Effector memory CD8-positive, alpha-beta T cell (primary cell): ENCODE results near the gene TSHZ2.

ENCODE experiments used
- ATAC-seq: fragments of 150-1000 bp; cut with Tn5 transposase; replicated peaks from 2 replicates; pipeline ENCODE4 v1.10.0; 2021; ENCODE audit warnings: mild to moderate bottlenecking, moderate library complexity
- DNase-seq, 3 experiments: peaks; one replicate each; pipeline ENCODE4 v3.0.0; 2021
- H3K27ac Mint-ChIP-seq, 2 donors: one replicate each; pipeline ENCODE4 v1.8.0; 2022; ENCODE audit warnings: mild to moderate bottlenecking in 2 of 2, mixed read lengths in 2 of 2, moderate library complexity in 2 of 2
- H3K27me3 Mint-ChIP-seq, 2 donors: one replicate each; pipeline ENCODE4 v1.8.0; 2022; ENCODE audit warnings: mixed read lengths in 2 of 2
- H3K36me3 Mint-ChIP-seq: one replicate; pipeline ENCODE4 v1.8.0; 2022; ENCODE audit warnings: mild to moderate bottlenecking, moderate library complexity, mixed read lengths; ENCODE audit not compliant: insufficient read depth
- H3K4me1 Mint-ChIP-seq, 2 donors: one replicate each; pipeline ENCODE4 v1.8.0; 2022; ENCODE audit warnings: low read depth in 2 of 2, mixed read lengths in 2 of 2
- H3K4me3 Mint-ChIP-seq, 2 donors: one replicate each; pipeline ENCODE4 v1.8.0; 2022; ENCODE audit warnings: mild to moderate bottlenecking in 2 of 2, mixed read lengths in 2 of 2, moderate library complexity in 2 of 2
- H3K9me3 Mint-ChIP-seq, 2 donors: one replicate each; pipeline ENCODE4 v1.8.0; 2022; ENCODE audit warnings: mixed read lengths in 2 of 2

Gene TSHZ2

DNA sequence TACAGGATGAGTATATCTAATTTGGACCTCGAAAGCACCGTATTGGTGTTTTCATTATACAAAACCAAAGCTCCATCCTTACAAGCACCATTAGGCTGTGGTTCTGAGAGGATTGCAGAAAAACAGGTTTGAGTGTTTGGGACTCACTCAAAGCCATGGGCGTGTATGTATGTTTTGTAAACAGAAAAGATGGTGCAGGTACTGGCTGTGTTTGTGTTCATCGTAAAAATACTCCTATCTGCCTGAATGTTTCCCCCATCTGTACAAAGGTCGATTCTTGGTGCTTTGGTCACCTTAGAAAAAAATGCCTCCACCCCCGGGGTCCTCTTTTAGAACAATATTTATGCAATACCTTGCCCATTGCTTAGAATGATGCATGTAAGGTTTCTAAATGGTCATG is 286.6 kb downstream of the TSHZ2 start:
- Mint-ChIP-seq H3K4me3 (no peak overlapping the region), H3K4me1 (no peaks in the 10 kb centered on the region), H3K36me3 (no peaks in the 10 kb centered on the region), H3K27ac (no peak overlapping the region), H3K27me3 (peaks cover 30 to 43% of the 10 kb centered on the region in 2 donors), H3K9me3 (no peaks in the 10 kb centered on the region)
- no peak for DNase-seq
- ATAC-seq = no peak

DNA sequence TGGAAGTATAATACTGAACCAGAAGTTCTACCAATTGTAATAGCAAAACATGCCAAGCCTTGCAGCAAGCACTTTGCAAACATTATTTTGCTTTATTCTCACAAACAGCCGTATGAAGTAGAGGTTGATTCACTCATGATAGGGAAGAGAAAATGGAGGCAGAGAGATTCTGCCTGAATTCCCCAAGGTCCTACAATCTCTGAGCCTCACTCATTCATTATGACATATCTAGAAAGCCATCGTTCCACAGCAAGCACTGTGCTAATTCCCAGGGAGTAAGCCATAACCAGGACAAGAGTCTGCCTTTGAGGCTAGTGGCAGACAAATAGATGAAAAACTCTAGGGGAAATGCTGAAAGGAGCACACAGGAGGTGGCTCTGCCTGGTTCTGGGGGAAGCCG is 288.0 kb downstream of the TSHZ2 start:
- Mint-ChIP-seq H3K9me3 (no peaks in the 10 kb centered on the region), H3K36me3 (no peaks in the 10 kb centered on the region), H3K27me3 (peaks cover 44 to 55% of the 10 kb centered on the region in 2 donors), H3K27ac (no peak overlapping the region), H3K4me1 (no peaks in the 10 kb centered on the region), H3K4me3 (no peak overlapping the region)
- ATAC-seq (no peak), DNase-seq (no peak)

DNA sequence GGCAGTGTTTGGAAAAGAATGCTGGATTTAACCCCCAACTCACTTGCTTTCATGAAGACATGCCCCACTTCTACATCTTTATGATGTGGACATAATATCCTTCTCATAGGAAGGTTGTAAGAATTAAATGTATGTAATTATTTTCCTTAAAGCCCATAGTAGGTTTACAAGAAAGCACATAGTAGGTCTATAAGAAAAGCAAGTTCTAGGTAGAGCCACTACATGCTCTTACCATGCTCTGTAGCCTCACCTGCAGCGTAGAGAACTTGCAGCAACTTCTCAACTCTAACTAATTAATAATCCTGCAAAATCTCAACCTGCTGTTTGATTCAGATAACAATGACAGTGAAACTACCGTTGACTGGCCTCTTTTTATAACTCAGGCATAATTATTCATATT is 288.4 kb downstream of the TSHZ2 start:
- Mint-ChIP-seq H3K4me1 (no peaks in the 10 kb centered on the region), H3K36me3 (no peaks in the 10 kb centered on the region), H3K27me3 (peaks cover 48 to 55% of the 10 kb centered on the region in 2 donors), H3K27ac (no peak overlapping the region), H3K4me3 (no peak overlapping the region), H3K9me3 (no peaks in the 10 kb centered on the region)
- ATAC-seq (no peak), DNase-seq (no peak)

DNA sequence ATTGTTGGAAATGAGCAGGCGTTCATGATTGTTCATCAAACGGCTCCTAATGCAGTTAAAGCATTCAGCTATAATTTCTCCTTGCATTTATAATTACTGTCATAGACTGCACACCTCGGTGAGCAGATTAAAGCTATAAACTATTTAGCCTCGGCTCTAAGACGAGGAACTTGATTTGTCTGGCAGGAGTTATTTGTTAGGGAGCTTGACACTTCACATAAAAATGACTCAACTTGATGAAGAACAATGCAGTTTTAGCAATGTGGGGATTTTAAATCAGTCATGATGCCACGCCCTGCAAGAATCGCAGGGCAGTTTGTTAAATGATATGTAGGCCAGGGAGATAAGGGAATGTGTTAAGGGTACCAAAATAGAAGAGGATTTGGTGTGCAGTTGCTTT is 290.2 kb downstream of the TSHZ2 start:
- H3K4me1 Mint-ChIP-seq = no peaks in the 10 kb centered on the region
- DNase-seq = no peak
- no peaks in the 10 kb centered on the region for H3K36me3 Mint-ChIP-seq
- H3K4me3 Mint-ChIP-seq = no peak overlapping the region
- H3K27ac Mint-ChIP-seq = no peak overlapping the region
- H3K9me3 Mint-ChIP-seq = no peaks in the 10 kb centered on the region
- no peak for ATAC-seq
- peaks cover 50 to 61% of the 10 kb centered on the region in 2 donors for H3K27me3 Mint-ChIP-seq

DNA sequence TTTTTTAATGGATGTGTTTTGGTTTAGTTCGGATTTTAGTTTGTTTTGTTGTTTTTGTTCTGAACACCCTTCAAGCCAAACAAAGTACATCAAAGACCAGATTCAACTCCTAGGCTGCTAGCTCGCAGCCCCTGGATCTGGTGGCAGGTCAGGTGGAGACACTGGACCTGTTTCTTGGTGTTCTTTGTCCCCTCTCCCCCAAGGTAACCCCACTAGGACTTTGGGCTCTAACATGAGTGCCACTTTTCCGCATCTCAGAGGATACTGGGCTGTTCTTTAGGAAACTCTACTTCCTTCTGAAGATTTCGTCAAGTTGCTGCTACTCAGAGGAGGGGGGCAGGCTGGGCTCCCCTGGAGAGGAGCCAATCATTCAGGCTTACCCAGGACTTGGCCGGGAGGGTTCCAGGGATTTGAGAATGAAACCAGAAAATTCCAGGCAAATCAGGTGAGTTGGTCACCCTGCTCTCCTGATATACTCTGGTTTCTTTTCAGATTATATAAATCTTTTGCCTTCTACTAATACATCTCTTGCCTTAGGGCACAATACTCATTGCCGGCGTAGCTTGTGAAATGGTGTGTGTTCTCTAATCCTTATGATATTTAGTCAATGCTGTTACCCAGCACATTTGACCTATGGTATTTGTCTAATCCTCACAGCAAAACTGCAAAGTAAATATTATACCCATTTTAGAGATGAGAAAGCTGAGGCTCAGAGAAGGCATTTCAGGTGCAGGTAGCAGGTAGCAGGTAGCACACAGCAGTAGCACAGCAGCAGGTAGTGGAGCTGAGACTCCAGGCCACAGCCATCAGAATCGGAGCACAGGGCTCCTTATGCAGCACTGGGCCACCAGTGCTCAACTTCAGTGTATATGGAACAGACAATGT is 291.6 kb downstream of the TSHZ2 start:
- Mint-ChIP-seq H3K4me3 (no peak overlapping the region), H3K4me1 (no peaks in the 10 kb centered on the region), H3K9me3 (no peaks in the 10 kb centered on the region), H3K36me3 (no peaks in the 10 kb centered on the region), H3K27me3 (peaks cover 62 to 68% of the 10 kb centered on the region in 2 donors), H3K27ac (no peak overlapping the region)
- DNase-seq (no peak), ATAC-seq (no peak)

DNA sequence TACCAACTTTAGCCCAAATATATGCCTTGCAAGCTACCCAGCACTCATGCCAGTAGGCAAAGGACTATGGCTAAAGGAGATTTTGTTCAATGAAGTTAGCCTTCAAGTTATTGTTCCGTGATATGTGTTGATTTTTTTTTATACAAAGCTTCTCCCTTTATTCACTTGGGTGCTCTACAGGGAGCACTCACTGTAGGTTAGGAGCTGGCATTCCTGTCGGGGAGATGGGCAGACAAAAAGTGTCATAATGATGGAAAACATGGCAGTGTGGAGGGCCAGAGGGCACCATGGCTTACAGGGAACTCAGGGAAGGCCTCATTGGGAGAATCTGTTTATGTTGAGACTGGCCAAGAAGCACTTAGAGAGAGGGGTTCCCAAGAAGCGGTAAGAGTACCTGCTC is 292.4 kb downstream of the TSHZ2 start:
- H3K27ac Mint-ChIP-seq = no peak overlapping the region

DNA sequence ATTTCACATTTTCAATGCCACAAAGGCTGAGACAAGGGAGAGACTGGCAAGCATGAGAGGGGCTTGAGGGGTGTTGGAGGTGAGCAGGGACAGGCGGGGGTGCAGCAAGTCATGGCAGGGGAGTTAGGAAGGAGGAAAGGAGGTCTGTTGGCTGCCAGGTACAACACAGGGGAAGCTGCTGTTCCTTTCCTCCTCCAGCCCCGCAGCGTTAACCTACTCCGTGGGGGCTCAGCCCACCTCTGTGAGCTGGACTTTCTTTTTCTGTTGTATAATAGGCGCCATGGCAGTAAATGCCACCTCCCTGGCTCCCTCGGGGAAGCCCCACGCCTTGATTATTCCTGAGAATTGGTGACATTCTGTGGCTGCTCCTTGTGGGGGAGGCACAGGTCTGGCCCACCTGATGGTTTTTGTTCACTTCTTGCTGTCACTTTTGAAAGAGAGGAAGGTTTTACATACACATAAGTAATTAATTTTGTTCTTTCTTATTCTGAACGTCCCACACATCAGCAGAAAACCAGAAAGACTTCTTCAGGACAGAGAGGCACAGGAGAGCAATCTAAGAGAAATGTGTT is 293.2 kb downstream of the TSHZ2 start:
- no peak for ATAC-seq
- H3K27me3 Mint-ChIP-seq = peaks cover 56 to 75% of the 10 kb centered on the region in 2 donors
- no peaks in the 10 kb centered on the region for H3K36me3 Mint-ChIP-seq
- no peak for DNase-seq
- H3K9me3 Mint-ChIP-seq = no peaks in the 10 kb centered on the region
- H3K4me3 Mint-ChIP-seq = no peak overlapping the region
- no peaks in the 10 kb centered on the region for H3K4me1 Mint-ChIP-seq
- no peak overlapping the region for H3K27ac Mint-ChIP-seq

More for the DNA sequence above, 292.4 kb downstream of the TSHZ2 start:
- no peaks in the 10 kb centered on the region for H3K4me1 Mint-ChIP-seq
- H3K36me3 Mint-ChIP-seq = no peaks in the 10 kb centered on the region
- H3K4me3 Mint-ChIP-seq = no peak overlapping the region
- no peak for DNase-seq
- H3K27me3 Mint-ChIP-seq = peaks cover 62 to 75% of the 10 kb centered on the region in 2 donors
- H3K9me3 Mint-ChIP-seq = no peaks in the 10 kb centered on the region
- ATAC-seq = no peak

DNA sequence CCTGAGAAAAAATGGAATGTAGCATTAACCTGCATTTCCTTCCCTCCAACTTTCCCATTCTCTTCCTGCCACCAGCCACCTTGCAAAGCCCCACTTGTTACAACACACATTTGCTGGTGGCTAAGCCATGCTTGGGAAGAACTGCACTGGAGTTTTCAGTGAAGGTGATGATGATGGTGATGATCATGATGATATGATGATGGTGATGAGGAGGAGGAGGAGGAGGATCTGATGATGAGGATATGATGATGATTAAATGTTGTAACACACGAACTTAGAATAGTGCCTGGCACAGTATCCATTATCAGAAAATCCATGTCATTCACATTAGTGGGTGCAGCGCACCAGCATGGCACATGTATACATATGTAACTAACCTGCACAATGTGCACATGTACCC is 297.2 kb downstream of the TSHZ2 start:
- Mint-ChIP-seq H3K27ac (no peak overlapping the region), H3K36me3 (no peaks in the 10 kb centered on the region), H3K4me3 (no peak overlapping the region), H3K4me1 (no peaks in the 10 kb centered on the region), H3K9me3 (no peaks in the 10 kb centered on the region), H3K27me3 (peaks cover 64 to 84% of the 10 kb centered on the region in 2 donors)
- ATAC-seq (no peak), DNase-seq (no peak)

DNA sequence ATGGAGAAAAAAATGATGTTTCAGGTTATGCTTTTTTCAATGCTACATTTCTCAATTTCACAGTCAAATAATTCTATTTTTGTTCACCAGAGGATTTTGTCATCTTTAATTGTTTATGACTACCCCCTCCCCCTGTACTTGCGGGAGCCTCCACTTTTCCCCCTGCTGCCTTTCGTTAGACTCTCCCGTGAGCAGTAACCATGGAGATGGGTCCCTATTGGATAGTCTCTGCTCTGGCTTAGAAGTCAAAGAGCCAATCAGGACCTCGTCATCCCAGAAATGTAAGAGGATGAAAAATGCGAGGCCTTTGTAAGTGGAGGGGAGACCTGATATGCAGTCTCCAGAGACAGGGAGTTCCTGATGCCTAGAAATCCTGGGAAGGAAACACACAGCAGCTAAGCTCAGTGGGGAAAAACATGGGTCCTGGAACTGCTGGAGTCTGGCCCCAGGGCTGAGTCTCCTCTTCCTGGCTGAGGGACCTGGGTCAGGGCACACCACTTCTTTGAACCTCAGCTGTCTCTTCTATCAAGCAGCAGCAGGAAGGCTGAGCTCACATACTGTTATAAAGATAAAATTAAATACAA is 298.7 kb downstream of the TSHZ2 start:
- no peak for DNase-seq
- no peaks in the 10 kb centered on the region for H3K9me3 Mint-ChIP-seq
- no peaks in the 10 kb centered on the region for H3K4me1 Mint-ChIP-seq
- no peak overlapping the region for H3K27ac Mint-ChIP-seq
- H3K4me3 Mint-ChIP-seq = no peak overlapping the region
- no peaks in the 10 kb centered on the region for H3K36me3 Mint-ChIP-seq
- no peak for ATAC-seq
- peaks cover 61 to 76% of the 10 kb centered on the region in 2 donors for H3K27me3 Mint-ChIP-seq

DNA sequence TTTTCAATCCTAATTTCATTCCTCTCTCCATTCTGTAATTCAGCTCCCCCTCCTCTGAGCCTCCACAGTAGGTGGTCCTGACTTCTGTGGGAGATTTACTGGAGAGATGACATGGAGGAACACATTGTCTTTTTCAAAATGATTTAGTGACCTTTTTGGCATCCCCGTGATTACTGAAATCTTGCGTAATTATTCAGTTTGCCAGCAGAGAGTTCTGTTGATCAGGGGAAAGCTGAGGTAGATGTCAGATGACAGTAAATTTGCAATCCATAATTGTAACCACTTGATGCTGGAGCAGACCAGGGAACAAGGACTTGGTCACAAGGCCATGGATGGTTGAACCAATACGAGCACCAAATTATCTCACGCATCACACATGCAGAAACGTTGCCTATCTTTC is 302.2 kb downstream of the TSHZ2 start:
- H3K9me3 Mint-ChIP-seq = no peaks in the 10 kb centered on the region
- H3K27me3 Mint-ChIP-seq = peaks cover 41 to 42% of the 10 kb centered on the region in 2 donors
- no peaks in the 10 kb centered on the region for H3K4me1 Mint-ChIP-seq
- H3K36me3 Mint-ChIP-seq = no peaks in the 10 kb centered on the region
- no peak overlapping the region for H3K4me3 Mint-ChIP-seq
- DNase-seq (no peak), ATAC-seq (no peak)
- H3K27ac Mint-ChIP-seq = no peak overlapping the region

DNA sequence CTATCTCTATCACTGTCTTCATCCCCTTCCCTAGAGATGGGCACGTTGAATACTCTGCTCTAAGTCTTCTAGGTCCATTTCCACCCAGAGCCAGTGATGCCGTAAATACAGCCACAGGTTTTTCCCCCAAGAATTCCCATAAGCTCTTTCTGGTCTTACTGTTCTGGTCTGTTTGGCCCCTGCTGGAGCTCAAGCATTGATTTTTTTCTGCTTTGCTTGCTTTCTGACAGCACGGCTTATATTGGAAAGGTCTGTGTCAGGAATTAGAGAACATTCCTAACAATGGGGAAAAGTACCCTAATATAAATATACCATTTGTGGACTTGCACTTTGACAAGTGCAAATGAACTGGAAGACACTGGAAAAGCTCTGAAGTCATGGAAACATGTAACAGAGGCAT is 302.6 kb downstream of the TSHZ2 start:
- H3K27ac Mint-ChIP-seq = no peak overlapping the region
- H3K4me1 Mint-ChIP-seq = no peaks in the 10 kb centered on the region
- no peaks in the 10 kb centered on the region for H3K36me3 Mint-ChIP-seq
- ATAC-seq = no peak
- no peak overlapping the region for H3K4me3 Mint-ChIP-seq
- DNase-seq = no peak
- H3K9me3 Mint-ChIP-seq = no peaks in the 10 kb centered on the region
- peaks cover 40 to 42% of the 10 kb centered on the region in 2 donors for H3K27me3 Mint-ChIP-seq

DNA sequence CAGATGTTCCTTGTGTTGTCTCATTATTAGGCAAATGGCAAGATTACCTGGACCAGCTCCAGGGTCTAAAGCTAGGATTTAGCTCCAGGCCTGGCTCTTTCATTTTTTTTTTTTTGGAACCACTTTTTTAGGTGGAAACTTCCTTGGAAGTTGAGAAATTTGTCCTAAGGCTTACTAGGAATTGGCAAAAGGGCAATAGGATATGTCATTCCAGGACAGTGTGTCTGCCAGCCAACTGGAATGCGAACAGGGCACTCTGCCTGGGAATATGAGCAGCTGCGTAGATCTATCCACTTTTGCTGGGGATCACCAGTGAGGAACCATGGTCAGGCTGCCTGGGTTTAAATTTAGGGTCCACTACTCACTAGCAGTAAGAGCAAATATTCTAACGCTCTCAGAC is 304.0 kb downstream of the TSHZ2 start:
- ATAC-seq = no peak

DNA sequence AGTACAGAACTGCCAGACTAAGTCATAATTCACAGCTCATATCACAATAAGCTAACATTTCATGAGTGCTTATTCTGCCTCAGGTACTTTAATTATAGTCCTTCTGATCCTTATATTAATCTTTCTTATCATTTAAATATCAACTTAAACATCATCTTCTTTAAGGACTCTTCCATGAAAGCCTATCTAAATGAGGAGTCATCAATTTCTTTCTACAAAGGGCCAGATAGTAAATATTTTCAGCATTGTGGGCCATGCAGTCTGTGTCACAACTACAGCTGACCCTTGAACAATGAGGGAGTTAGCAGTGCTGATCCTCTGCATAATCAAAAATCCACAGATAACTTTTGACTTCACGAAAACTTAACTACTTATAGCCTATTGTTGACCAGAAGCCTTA is 306.4 kb downstream of the TSHZ2 start:
- no peak overlapping the region for H3K27ac Mint-ChIP-seq
- H3K36me3 Mint-ChIP-seq = no peaks in the 10 kb centered on the region
- no peak overlapping the region for H3K4me3 Mint-ChIP-seq
- no peak for ATAC-seq
- peaks cover 19 to 31% of the 10 kb centered on the region in 2 donors for H3K27me3 Mint-ChIP-seq
- no peaks in the 10 kb centered on the region for H3K9me3 Mint-ChIP-seq
- no peak for DNase-seq
- no peaks in the 10 kb centered on the region for H3K4me1 Mint-ChIP-seq

More for the DNA sequence above, 304.0 kb downstream of the TSHZ2 start:
- Mint-ChIP-seq H3K4me3 (no peak overlapping the region), H3K9me3 (no peaks in the 10 kb centered on the region), H3K36me3 (no peaks in the 10 kb centered on the region), H3K4me1 (no peaks in the 10 kb centered on the region), H3K27ac (no peak overlapping the region), H3K27me3 (peaks cover 43 to 48% of the 10 kb centered on the region in 2 donors)
- DNase-seq = no peak

DNA sequence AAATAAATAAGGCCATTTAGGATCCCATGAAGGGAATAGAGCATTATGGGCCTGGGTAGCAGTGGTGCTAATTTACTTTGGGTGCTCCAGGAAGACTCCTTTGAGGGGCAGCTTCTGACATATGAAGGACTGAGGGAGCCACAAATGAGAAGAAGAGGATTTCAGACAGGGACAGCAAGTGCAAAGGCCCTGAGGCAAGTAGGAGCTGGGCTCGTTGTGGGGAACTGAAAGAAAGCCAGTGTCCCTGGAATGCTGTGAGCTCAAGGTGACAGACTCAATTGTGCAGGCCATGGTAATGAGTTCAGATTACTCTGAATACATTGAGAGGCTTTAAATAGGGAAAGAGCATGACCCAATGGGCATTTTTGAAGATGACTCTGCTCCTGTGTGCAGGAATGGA is 307.6 kb downstream of the TSHZ2 start:
- peaks cover 21 to 32% of the 10 kb centered on the region in 2 donors for H3K27me3 Mint-ChIP-seq
- ATAC-seq = no peak
- H3K4me1 Mint-ChIP-seq = no peaks in the 10 kb centered on the region
- no peak for DNase-seq
- no peak overlapping the region for H3K27ac Mint-ChIP-seq
- no peaks in the 10 kb centered on the region for H3K36me3 Mint-ChIP-seq
- H3K9me3 Mint-ChIP-seq = no peaks in the 10 kb centered on the region
- no peak overlapping the region for H3K4me3 Mint-ChIP-seq
